NCI-H460 (cell line): Measurements from ENCODE around the gene NAA60. TPM values are rescaled to one million over a fixed set of nuclear protein-coding genes. Genes with fewer than 3 reads are reported as not detected.

Experiments used
- DNase-seq: peaks from one replicate; pipeline ENCODE4 v3.0.0-alpha.2; 2016; ENCODE audit warnings: low read depth; ENCODE audit errors: extremely low read depth
- total RNA-seq: library from RNA; depleted of rRNA; stranded (reverse); fragments of >200 nt; shearing (Covaris generic); gene quantifications from 2 replicates; pipeline ENCODE4 v1.2.3, GENCODE V29; 2014

NAA60 gene
- total RNA-seq, 1 experiment from 2014 or later: 16.7 TPM

GRCh38 chr16:3503523-3503922 lies 60.0 kb downstream of the NAA60 start:
- no peak for DNase-seq

- no peak for DNase-seq
These were observed 65.3 kb downstream of the NAA60 start for GRCh38 chr16:3508736-3509135.

- no peak for DNase-seq
These were observed 66.0 kb downstream of the NAA60 start for GRCh38 chr16:3509470-3509928.

GRCh38 chr16:3510416-3510815 lies 66.9 kb downstream of the NAA60 start:
- no peak for DNase-seq

- no peak for DNase-seq
These were observed 68.1 kb downstream of the NAA60 start for GRCh38 chr16:3511286-3512180.

GRCh38 chr16:3513892-3514583 lies 70.6 kb downstream of the NAA60 start:
- no peak for DNase-seq

- no peak for DNase-seq
These were observed 71.1 kb downstream of the NAA60 start for GRCh38 chr16:3514621-3515020.

- DNase-seq: no peak
These were observed 72.4 kb downstream of the NAA60 start for GRCh38 chr16:3515897-3516296.

- DNase-seq: no peak
These were observed 75.0 kb downstream of the NAA60 start for GRCh38 chr16:3518292-3518985.

- no peak for DNase-seq
These were observed 75.5 kb downstream of the NAA60 start for GRCh38 chr16:3518986-3519348.

GRCh38 chr16:3519581-3519980 lies 76.1 kb downstream of the NAA60 start:
- no peak for DNase-seq

GRCh38 chr16:3520413-3520812 lies 76.9 kb downstream of the NAA60 start:
- no peak for DNase-seq

- DNase-seq: no peak
These were observed 77.4 kb downstream of the NAA60 start for GRCh38 chr16:3520841-3521240.

GRCh38 chr16:3523281-3523680 lies 79.8 kb downstream of the NAA60 start:
- DNase-seq: no peak

- DNase-seq: no peak
These were observed 82.5 kb downstream of the NAA60 start for GRCh38 chr16:3525951-3526350.

GRCh38 chr16:3527216-3527829 lies 83.8 kb downstream of the NAA60 start:
- DNase-seq: peak; percentile 58

GRCh38 chr16:3528406-3528805 lies 84.9 kb downstream of the NAA60 start:
- no peak for DNase-seq

GRCh38 chr16:3529175-3529574 lies 85.7 kb downstream of the NAA60 start:
- no peak for DNase-seq

- DNase-seq: peak; percentile 3
These were observed 87.0 kb downstream of the NAA60 start for GRCh38 chr16:3530371-3530914.

- no peak for DNase-seq
These were observed 89.3 kb downstream of the NAA60 start for GRCh38 chr16:3532741-3533140.

- no peak for DNase-seq
These were observed 90.6 kb downstream of the NAA60 start for GRCh38 chr16:3534126-3534525.
